RPMI7951 (cell line): Measurements from ENCODE around the gene AZI2. TPM values are rescaled to one million over a fixed set of nuclear protein-coding genes. Genes with fewer than 3 reads are reported as not detected.

ENCODE experiments used
- DNase-seq: peaks from one replicate; pipeline ENCODE4 v3.0.0-alpha.2; 2012; ENCODE audit warnings: low read depth
- total RNA-seq: library from RNA; depleted of rRNA; stranded (reverse); fragments of >200 nt; shearing (Covaris generic); gene quantifications from 2 replicates; pipeline ENCODE4 v1.2.3, GENCODE V29; 2014; rRNA removed

Gene AZI2, protein sequence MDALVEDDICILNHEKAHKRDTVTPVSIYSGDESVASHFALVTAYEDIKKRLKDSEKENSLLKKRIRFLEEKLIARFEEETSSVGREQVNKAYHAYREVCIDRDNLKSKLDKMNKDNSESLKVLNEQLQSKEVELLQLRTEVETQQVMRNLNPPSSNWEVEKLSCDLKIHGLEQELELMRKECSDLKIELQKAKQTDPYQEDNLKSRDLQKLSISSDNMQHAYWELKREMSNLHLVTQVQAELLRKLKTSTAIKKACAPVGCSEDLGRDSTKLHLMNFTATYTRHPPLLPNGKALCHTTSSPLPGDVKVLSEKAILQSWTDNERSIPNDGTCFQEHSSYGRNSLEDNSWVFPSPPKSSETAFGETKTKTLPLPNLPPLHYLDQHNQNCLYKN
- total RNA-seq: 41.6 and 55.5 TPM in 2 replicates

DNA sequence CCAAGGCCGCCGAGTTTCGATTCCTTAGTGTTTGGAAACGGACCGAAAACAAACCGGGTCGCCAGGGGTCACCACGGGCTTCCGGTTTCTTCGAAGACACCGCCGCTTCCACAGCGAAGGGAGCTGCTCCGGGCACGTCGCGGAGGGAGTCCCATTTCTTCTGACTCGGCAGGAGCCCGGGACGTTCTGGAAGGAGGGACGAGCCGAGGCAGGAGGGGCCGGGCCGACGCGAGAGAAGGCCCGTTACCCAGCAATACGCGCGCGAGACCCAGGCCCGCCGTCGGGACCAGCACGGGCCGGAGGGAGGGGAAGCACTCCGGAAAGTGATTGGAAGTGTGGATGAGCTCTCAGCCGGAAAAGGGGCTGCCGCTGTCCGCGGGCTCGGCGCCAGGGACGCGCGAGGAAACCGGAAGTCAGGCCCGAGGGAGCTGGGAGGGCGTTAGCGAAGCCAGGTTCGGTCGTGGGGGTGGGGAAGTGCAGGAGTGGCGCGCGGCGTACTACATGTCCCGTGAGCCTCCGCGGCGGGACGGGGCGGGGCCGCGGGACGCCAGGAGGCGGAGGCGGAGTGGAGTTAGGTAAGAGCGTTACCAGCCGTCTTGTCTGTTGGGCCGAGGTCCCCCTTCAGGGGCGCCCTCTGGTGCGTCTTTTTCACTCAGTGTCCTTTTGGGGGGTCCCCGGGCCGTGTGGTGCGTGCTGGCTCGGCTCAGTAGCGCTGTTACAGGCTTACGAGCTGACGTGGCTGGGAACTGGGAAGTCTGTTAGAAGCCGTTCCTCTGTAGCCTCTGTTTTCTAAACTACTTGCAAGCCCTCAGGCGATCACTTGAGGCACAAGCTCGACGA lies at the start of gene AZI2, which contains the start of gene ZCWPW2:
AZI2 (minus strand) TSS at position 196 of the 840 bp plus-strand sequence. CDS start 8,207 bp downstream, outside the sequence.
ZCWPW2 (plus strand) TSS at position 93 of the 840 bp plus-strand sequence. CDS start 64,348 bp downstream, outside the sequence.
- DNase-seq: peak; percentile 95

DNA sequence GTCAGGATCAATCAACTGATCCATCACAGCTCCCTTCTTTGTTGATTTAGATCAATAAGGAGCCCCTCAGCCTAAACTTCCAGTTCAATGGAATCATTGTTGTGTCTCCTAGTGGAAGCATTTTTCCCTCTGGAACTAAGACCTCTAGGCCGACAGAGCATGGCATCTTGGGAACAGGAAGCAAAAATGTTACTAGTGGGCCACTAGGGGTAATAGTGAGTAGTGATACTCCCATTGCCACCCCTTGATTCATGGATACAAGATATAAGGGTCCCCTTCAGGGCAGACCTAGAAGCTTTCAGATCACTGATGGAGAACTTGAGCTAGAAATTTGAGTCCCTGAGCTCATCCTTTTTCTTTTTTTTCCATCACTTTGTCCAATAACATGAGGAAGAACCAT lies 40.4 kb upstream of the AZI2 start:
- no peak for DNase-seq

DNA sequence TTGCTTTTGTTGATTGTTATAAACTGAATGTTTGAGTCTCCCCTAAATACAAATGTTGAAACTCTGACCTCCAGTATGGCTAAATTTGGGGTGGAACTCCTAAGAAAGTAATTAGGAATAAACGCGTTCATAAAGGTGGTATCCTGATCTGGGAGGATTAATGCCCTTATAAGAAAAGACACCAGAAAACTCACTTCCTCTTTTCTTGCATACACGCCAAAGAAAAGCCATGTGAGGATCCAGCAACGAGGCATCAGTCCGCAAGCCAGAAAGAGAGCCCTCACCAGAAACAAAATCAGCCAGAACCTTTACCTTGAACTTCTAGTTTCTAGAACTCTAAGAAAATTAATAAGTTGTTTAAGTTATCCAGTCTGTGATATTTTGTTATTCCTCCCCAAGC lies 37.4 kb upstream of the AZI2 start:
- DNase-seq: no peak

DNA sequence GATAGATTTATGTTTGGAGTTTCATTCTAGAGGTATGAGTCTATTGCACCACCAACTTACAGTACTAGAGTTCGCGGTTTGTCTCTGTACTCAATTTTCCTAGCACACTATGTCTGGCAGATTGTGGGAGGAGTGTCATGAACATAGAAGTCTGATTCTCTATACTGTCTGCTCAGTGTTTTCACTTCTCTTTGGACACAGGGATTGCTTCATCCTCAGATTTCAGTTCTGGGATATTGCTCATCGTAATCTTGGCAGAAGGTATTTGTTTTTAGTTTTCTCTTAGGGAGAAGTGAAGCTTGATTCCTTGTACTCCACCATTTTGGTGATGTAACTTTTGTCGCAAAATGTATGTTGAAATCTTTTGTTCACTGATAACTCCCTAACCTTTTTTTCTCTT lies 27.8 kb upstream of the AZI2 start:
- no peak for DNase-seq

DNA sequence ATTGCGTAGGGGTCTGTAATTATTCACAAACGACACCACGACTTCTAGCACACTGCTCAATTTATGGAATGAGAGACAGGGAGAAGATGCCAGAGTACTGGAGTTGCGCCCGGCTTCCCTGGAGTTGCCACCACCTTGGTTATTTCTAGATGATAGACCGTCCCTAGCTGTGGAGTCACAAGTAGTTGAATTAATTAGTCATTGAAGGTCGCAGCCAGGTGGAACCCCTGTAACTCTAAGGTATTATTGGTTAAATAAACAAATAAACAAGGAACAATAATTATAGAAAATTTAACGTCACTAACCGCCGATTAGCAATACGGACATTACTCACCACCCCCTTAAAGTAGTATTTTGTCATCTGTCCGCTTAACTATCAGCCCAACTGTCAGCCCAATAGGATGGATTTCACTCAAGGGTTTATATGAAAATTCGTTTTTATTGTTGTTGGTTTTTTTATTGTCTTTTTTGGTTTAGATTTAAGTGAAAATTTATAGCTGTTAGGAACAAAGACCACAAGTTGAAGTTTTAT lies 911 bp upstream of the AZI2 start:
- no peak for DNase-seq

DNA sequence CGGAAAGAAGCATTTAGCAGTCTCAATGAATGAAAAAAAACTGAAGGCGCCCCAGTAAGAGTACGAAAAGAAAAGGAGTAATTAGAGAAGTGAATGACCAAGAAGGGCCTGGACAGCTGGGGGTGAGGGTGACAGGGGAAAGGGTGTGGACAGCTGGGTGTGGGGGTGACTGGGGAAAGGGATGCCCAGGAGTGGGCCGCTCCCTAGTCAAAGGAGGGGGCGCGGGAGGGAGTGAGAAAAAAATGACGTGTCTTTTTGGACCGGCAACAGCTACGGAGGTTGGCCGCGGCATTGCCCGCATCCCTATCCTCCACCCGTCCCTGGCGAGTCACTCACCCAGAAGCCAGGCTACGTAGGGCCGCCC lies 377 bp downstream of the AZI2 start:
- DNase-seq: no peak

DNA sequence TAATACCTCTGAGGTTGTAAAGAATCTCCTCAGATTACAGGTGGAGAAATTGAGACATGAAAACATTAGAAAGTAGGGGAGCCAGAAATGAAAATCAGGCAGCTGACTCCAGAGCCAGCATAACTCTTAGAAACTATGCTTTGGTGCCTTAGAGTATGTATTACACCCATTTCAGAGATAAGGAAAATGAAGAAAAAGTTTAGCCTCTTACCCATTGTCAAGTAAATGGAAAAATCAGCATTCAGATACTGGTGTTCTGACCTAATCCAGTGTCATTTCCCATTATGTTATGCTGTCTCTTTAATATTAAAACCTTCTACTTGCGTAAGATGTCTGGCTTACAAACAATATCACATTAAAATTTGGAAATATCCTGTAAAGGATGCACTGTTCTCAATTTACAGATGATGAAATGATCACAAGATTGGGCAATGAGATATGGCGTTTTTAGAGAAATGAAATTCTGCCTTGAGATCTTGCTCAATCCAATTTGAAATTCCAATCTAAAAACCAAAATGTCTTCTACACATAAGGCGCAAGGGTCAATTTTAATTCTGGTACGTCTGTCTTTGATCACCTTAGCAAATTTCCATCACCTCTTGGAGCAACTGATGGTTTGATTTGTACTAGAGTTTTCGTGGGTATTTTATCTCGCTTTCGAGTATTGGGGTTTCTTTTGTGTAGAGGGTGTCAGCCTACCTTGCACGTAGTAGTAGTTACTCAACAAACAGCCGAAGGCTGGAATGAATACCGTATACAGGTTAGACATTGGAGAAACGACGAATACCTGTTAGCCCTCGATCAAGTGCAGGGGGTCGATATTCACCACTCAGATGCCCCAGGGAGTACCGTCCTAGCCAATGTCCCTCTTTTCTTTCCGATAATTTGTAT lies 1.0 kb downstream of the AZI2 start:
- DNase-seq: peak; percentile 6

DNA sequence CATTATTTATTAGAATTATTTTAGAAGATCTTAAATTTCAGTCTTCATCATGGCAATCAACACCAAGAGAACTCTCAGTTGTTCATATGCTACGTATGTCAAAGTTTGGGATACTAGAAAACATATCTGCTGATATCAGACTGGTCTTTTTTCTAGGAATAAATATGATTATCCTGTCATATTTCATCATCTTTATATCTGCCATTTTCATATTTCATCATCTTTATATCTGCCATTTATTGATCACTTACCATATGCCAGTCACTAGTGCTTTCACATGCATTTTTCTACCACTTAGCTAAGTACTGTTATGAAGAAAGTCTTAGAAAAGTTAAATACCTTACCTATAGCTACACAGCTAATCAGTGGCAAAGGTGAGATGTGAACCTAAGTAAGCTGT lies 2.9 kb downstream of the AZI2 start:
- no peak for DNase-seq

DNA sequence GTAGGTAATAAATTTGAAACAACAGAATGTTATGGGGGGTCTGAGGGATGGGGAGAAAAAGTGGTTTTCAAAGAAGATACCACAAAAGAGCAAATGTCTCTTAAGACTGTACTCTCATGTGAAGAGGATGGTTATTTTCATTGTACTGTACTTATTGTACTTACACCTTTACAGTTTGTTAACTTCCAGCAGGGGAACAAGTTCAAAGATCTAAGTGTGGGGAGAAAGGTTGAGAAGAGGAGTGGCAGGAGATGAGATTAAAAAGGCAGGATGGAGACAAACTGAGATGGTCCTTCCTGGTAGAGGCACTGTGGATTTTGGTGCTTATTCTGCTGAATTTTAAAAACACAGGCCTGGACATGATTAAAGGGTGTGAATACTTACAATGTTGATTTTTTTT lies 5.5 kb downstream of the AZI2 start:
- no peak for DNase-seq

DNA sequence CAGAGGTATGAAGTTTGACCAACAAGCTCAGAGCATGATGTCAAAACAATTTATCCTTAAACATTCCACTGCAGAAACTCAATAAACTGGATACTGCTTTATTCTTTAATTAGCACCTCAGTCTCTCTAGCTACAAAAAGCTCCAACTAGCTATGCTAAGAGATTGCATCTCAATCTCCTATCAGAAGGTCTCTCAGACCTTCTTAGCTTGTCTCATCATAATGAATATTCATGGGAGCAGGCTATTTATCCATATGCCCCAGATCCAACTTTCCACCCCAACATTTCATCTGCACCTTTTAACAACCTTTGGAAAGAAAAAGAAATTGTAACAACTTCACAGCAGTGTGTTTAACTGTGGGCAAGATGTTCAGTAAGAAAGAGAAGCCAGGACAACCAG lies 11.4 kb downstream of the AZI2 start:
- DNase-seq: no peak

DNA sequence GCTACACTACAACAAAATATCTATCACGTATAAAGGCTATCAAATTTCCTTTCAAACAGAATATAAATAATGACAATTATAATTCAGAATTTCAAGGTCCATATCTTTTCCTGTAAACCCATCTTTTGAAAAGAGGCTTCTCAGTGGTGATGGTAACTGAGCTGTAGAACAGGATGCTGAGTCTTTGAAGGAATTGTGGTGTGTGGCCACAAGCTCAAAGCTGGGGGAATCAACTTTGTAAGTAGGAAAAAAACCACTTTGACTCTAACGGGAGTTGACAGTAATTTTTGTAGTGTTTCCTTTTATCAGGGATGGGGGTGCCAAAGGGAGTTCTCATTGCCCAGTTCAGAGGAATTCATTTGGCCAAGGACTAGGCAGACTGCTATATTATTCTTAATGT lies 13.4 kb downstream of the AZI2 start:
- DNase-seq: no peak

DNA sequence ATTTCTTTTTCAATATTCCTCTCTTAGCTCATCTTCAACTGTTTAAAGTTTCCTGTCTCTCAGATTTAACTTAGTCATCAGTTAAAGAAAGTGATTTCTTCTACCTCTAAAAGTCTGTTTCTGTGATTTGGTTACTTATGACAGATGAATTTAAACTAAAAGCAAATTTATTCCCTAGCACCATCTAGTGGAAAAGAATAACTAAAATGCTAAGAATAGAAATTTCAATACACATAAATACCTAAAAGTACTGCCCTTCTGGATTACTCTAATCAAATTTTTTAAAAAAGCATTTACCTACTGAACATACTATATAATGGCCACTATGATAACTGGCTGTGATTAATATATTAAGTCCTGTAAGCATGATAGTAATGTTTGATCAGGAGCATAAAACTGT lies 14.1 kb downstream of the AZI2 start:
- DNase-seq: no peak

DNA sequence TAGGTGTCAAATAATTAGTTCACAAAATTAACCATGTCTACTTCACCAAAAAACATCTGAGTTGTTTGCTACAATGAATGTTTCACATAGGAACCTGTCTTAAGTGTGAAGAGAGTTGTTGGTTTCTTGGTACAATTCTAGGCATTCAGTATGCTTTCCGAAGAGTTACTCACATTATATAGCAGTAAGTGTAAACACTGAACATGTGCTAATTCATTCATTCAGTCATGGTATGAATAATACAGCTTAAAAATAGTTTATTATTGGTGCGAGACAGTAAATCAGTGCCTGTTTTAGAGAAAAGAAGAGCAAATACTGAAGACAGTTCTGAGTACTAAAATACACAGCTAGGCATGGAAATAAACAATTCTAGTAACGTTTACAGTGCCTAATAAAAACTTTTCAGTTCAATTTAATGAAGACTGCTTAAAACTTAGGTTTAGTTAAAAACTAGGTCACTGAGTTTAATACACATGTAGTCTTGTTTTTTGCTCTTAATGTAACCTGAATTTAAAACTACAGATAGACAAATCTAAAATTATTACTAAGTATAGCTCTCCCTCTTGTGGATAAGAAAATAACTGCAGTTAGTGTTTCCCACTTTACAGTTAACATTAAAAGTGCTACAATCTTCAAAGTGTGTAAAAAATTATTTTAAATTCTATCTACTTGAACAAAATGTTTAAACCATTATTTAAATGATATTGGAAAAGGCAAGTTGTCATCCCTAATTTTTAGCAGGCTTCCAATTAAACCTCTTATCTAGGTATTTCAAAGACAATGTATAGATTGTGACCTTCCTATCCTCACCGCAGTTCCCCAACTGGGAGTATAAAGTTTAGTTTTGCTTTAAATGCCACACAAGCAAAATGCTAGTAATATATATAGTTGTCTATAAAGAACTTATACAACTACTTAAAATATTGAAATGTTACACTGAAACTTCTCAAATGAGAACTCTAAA lies 20.2 kb downstream of the AZI2 start:
- peak; percentile 29 for DNase-seq

DNA sequence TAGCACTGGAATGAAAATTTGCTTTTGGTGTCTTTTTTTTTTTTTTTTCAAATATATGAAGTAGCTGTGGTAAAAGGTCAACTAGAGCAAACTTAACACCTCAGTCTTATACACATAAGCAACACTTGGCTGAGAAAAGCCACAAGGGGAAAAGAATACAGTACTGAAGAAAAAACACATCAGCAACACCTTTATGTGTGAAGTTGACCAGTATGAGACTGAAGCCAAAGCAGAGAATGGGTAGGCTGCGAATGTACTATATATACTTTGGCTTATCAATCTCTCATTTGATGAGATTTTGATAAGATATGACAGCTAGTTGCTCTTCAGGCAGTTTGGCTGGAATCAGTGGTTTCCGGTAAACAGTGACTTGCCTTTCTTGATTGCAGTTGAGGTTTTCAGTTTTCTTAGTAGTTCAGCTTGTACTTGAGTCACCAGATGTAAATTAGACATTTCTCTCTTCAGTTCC lies 22.1 kb downstream of the AZI2 start:
- peak; percentile 26 for DNase-seq

DNA sequence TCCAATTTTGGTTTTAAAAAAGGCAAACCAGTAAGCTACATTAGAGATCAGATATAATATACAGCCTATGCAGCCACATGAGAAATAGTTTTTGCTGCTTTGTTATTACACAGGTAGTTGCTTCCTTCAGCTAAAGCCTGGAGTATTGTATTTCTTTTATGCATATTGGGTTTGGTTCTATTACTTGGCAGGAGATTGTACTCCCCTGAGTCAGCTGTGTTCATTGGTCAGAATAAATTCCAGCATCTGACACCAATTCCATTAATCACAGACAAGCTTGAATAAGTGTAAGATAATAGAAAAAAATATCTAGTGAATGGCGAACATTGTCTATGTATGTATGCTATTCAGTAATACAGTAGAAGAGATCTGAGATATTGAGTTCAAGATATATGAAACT lies 26.2 kb downstream of the AZI2 start:
- DNase-seq: peak; percentile 6

DNA sequence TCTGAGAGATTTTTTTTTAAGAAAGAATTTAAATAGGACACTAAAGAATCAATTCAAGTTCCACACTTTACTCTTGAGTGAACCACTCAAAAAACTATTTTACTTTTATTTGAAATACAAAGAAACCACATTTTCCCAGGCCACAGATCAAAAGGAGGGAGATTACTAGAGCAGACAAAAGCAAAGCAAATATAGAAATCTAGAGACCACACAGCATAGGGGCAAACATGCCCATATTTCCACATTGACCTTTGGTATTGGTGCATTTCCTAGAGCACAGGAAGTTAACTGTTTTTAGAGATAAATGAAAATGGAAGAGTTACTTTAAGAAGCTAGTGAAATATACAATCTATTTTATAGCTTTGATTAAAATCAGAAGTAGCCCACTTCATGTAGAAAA lies 27.6 kb downstream of the AZI2 start:
- DNase-seq: no peak

DNA sequence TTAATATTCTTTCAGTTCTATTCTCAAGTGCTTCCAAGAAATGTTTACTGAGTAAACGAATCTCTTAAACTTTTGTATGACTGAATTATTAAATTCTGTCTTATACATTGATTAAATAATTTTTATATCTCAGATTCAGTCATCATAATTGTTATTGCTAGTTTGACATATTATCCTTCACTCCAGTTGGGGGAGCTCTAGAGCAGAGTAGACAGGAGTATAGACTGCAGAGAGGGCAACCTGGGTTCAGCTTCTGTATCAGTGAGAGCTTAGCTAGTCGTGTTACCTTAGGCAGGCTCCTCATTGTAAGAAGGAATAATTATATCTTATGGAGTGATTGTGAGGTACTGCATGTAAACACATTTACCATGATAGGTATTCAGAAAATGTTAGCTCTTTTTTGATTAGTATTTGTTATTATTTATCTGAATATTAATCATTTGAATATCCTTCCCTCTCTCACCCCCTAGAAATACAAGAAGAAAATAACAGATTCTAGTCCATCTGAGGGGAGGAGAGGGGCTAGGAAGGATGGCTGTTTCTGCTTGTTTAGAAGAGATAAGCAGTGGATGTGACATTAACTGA lies 31.1 kb downstream of the AZI2 start:
- peak; percentile 35 for DNase-seq

DNA sequence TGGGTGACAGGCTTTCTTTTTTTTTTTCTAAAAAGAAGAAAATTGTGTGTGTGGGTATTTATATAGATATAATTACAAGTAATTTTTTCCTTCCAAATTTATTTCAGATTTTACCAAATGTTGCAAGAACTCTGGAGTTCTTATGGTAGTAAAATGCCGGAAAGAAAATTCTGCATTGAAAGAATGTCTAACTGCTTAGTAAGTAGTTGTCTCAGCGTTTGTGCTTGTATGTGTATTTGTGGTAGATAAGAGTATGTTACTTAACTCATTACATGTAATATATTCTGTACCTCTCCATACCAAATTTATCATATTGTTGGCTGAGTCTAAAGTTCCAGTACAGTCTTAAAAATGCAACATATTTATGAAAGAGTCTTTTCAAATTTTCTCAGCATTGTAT lies 32.4 kb downstream of the AZI2 start:
- no peak for DNase-seq

DNA sequence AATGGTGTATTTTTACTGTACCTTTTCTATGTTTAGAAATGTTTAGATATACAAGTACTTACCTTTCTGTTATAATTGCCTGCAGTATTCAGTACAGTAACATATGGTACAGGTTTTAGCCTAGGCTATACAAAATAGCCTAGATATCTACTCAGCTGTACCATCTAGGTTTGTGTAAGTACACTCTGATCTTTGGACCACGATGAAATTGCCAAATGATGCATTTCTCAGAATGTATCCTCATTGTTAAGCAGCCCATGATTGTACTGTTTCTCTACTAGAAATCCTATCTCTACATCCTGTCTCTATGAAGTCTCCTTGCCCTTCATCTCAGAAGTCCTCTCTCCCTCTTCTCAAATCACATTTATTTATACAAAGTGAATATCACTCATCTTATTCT lies 32.9 kb downstream of the AZI2 start:
- DNase-seq: no peak

DNA sequence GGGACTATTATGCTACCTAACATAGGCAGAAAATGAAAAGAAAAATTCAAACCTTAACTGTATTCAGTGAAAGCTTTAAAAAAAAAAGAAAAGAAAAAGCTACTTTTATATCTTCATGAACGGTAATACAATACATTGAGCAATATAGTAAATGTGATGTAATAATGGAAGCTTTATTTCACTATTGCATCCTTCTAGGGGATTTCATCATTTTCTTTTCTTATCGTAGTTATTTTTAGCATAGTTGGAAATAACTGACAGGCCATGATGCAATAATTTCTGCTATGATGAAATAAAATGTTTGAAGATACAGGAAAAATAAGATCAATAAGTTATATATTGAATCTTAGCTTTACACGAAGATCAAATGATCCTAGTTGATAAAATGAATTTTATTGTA lies 40.4 kb downstream of the AZI2 start:
- DNase-seq: no peak
